SK-N-SH (cell line): ENCODE data around the gene LRRC58. TPM values are rescaled to one million over a fixed set of nuclear protein-coding genes. Genes with fewer than 3 reads are reported as not detected.

ENCODE experiments used
- CTCF ChIA-PET: fragments of 300-600, 350-600 bp; formaldehyde crosslinking; extraction: SDS; loops from one replicate; lab custom pipeline; 2021; lab: Yijun Ruan, JAX
- POLR2A ChIA-PET: fragments of 350-600 bp; sonication (Branson Sonifier 250); formaldehyde crosslinking; extraction: SDS; loops from one replicate; lab custom pipeline; 2020; ENCODE audit warnings: antibody characterized with exemption, inconsistent platforms; lab: Yijun Ruan, JAX
- DNase-seq: peaks from one replicate; pipeline ENCODE4 v3.0.0; 2012
- H2AFZ ChIP-seq: fragments of 200-600 bp; sonication (generic); 2 replicates; pipeline ENCODE4 v1.8.1; 2016; ENCODE audit warnings: antibody characterized with exemption, mild to moderate bottlenecking, low read depth
- H3F3A ChIP-seq: fragments of 200-600 bp; sonication (generic); replicated peaks from 2 replicates; pipeline ENCODE3; 2016; ENCODE audit warnings: antibody characterized with exemption, mild to moderate bottlenecking; ENCODE audit not compliant: insufficient read depth
- H3K27ac ChIP-seq, 2 experiments: fragments of 200-500 bp in 1 of 2; fragments of 200-600 bp in 1 of 2; sonication (Bioruptor generic) in 1 of 2; sonication (generic), shearing (Covaris generic) in 1 of 2; 2 replicates each; pipeline versions ENCODE4 v1.5.1 to v1.6.1; 2014 to 2016; ENCODE audit warnings: low read depth in 2 of 2, inconsistent platforms in 1 of 2, low read length in 1 of 2, mild to moderate bottlenecking in 1 of 2, mixed read lengths in 1 of 2
- H3K27me3 ChIP-seq: fragments of 200-600 bp; sonication (generic), shearing (Covaris generic); 2 replicates; pipeline ENCODE4 v1.6.1; 2016; ENCODE audit warnings: mixed run types; ENCODE audit not compliant: insufficient read depth
- H3K36me3 ChIP-seq, 2 experiments: fragments of 200-500 bp in 1 of 2; fragments of 200-600 bp in 1 of 2; sonication (Bioruptor generic) in 1 of 2; sonication (generic) in 1 of 2; replicated peaks in 1 of 2; 2 replicates each; pipeline versions ENCODE3 to v1.5.1; 2014 to 2016; ENCODE audit warnings: low read length in 1 of 2, mild to moderate bottlenecking in 1 of 2; ENCODE audit not compliant: insufficient read depth in 2 of 2, control insufficient read depth in 1 of 2
- H3K4me1 ChIP-seq, 2 experiments: fragments of 200-500 bp in 1 of 2; fragments of 200-600 bp in 1 of 2; sonication (Bioruptor generic) in 1 of 2; sonication (generic), shearing (Covaris generic) in 1 of 2; 2 replicates each; pipeline versions ENCODE4 v1.5.1 to v1.6.1; 2014 to 2016; ENCODE audit warnings: low read depth in 1 of 2, low read length in 1 of 2, mixed run types in 1 of 2; ENCODE audit not compliant: insufficient read depth in 2 of 2, control insufficient read depth in 1 of 2
- H3K4me2 ChIP-seq: fragments of 200-600 bp; sonication (generic), shearing (Covaris generic); 2 replicates; pipeline ENCODE4 v1.6.1; 2017; ENCODE audit warnings: mixed run types
- H3K4me3 ChIP-seq, 2 experiments: fragments of 200-500 bp in 1 of 2; fragments of 200-600 bp in 1 of 2; sonication (Bioruptor generic) in 1 of 2; sonication (generic), shearing (Covaris generic) in 1 of 2; 2 replicates each; pipeline versions ENCODE4 v1.5.1 to v1.8.1; 2014 to 2016; ENCODE audit warnings: low read depth in 2 of 2, inconsistent platforms in 1 of 2, low read length in 1 of 2, mild to moderate bottlenecking in 1 of 2, mixed read lengths in 1 of 2, moderate library complexity in 1 of 2
- H3K79me2 ChIP-seq: fragments of 200-600 bp; sonication (generic); 2 replicates; pipeline ENCODE4 v1.8.1; 2017; ENCODE audit warnings: mild to moderate bottlenecking; ENCODE audit not compliant: insufficient read depth
- H3K9ac ChIP-seq: fragments of 200-600 bp; sonication (generic); 2 replicates; pipeline ENCODE4 v1.6.1; 2017; ENCODE audit warnings: mixed run types
- H3K9me2 ChIP-seq: fragments of 200-600 bp; sonication (generic); 2 replicates; pipeline ENCODE4 v1.6.1; 2017; ENCODE audit warnings: mixed run types
- H3K9me3 ChIP-seq: fragments of 200-600 bp; sonication (generic); 2 replicates; pipeline ENCODE4 v1.6.1; 2017; ENCODE audit warnings: mixed run types, mild to moderate bottlenecking, moderate library complexity
- H4K20me1 ChIP-seq: fragments of 200-600 bp; sonication (generic); 2 replicates; pipeline ENCODE4 v1.6.1; 2017; ENCODE audit warnings: mild to moderate bottlenecking, mixed run types; ENCODE audit not compliant: insufficient read depth
- EP300 ChIP-seq, 2 experiments: IDR thresholded peaks; 2 replicates each; pipeline versions ENCODE4 v1.4.0 to v1.6.1; 2012; ENCODE audit warnings: borderline replicate concordance in 1 of 2, low read depth in 1 of 2, low read length in 1 of 2
- FOSL2 ChIP-seq: IDR thresholded peaks from 2 replicates; pipeline ENCODE4 v1.4.0; 2012; ENCODE audit warnings: low read depth, mild to moderate bottlenecking, moderate library complexity, borderline replicate concordance
- FOXJ3 ChIP-seq: sonication (generic); formaldehyde crosslinking; IDR thresholded peaks from 2 replicates; pipeline ENCODE4 v1.5.1; 2020; ENCODE audit warnings: mild to moderate bottlenecking, missing genetic modification reagents
- FOXM1 ChIP-seq: IDR thresholded peaks from 2 replicates; pipeline ENCODE4 v1.4.0; 2012; ENCODE audit warnings: low read depth, mild to moderate bottlenecking
- JUND ChIP-seq: IDR thresholded peaks from 2 replicates; pipeline ENCODE4 v1.4.0; 2012
- NFIC ChIP-seq: IDR thresholded peaks from 2 replicates; pipeline ENCODE4 v1.4.0; 2012; ENCODE audit warnings: borderline replicate concordance
- NRF1 ChIP-seq: IDR thresholded peaks from 2 replicates; pipeline ENCODE4 v1.6.1; 2012; ENCODE audit warnings: low read depth, mild to moderate bottlenecking, low read length
- PBX3 ChIP-seq: IDR thresholded peaks from 2 replicates; pipeline ENCODE4; 2012
- POLR2AphosphoS5 ChIP-seq: IDR thresholded peaks from 2 replicates; pipeline ENCODE4 v1.6.1; 2012; ENCODE audit warnings: low read depth, low read length
- RAD21 ChIP-seq: IDR thresholded peaks from 2 replicates; pipeline ENCODE4 v1.6.1; 2012; ENCODE audit warnings: mild to moderate bottlenecking, low read length
- RCOR1 ChIP-seq: fragments of 150-350 bp; IDR thresholded peaks from 2 replicates; pipeline ENCODE4 v1.6.1; 2017; ENCODE audit warnings: antibody characterized with exemption, low read length
- REST ChIP-seq: IDR thresholded peaks from 2 replicates; pipeline ENCODE4 v1.6.1; 2012; ENCODE audit warnings: mild to moderate bottlenecking, low read depth, low read length, moderate library complexity
- RFX5 ChIP-seq: IDR thresholded peaks from 2 replicates; pipeline ENCODE4 v1.6.1; 2012; ENCODE audit warnings: mild to moderate bottlenecking, improper control_type of control experiment, low read length
- SIN3A ChIP-seq: IDR thresholded peaks from 2 replicates; pipeline ENCODE4 v1.6.1; 2012; ENCODE audit warnings: low read depth, mild to moderate bottlenecking, low read length, moderate library complexity, borderline replicate concordance
- TAF1 ChIP-seq: IDR thresholded peaks from 2 replicates; pipeline ENCODE4 v1.6.1; 2012; ENCODE audit warnings: low read depth, mild to moderate bottlenecking, low read length, moderate library complexity, borderline replicate concordance
- YY1 ChIP-seq: IDR thresholded peaks from 2 replicates; pipeline ENCODE4 v1.4.0; 2012; ENCODE audit warnings: low read depth, mild to moderate bottlenecking
- WGBS: methylation state at CpG from one replicate; pipeline ENCODE4 v1.1.6; 2017; ENCODE audit warnings: low lambda C conversion rate; 5-methylcytosine and 5-hydroxymethylcytosine counted together
- polyA plus RNA-seq, 3 experiments: library from polyadenylated mRNA; depleted of rRNA; stranded (reverse); fragments of >200 nt; gene quantifications; 2 replicates each; pipeline ENCODE4 v1.2.3, GENCODE V29; 2012
- TF ChIP-seq, protein P1 (sequence below): fragments of 150-350 bp; IDR thresholded peaks from 2 replicates; pipeline ENCODE4 v1.6.1; 2016; ENCODE audit warnings: mild to moderate bottlenecking, low read depth, low read length
- TF ChIP-seq, protein P2 (sequence below): fragments of 200-600 bp; sonication (generic); IDR thresholded peaks from 2 replicates; pipeline ENCODE4 v1.6.1; 2017; ENCODE audit warnings: antibody characterized with exemption, mild to moderate bottlenecking, moderate library complexity
- TF ChIP-seq, protein P3 (sequence below): fragments of 150-350 bp; IDR thresholded peaks from 2 replicates; pipeline ENCODE4 v1.6.1; 2017; ENCODE audit warnings: antibody characterized with exemption, low read length, low read depth, borderline replicate concordance

The LRRC58 gene
- polyA plus RNA-seq, 1 of the 3 experiments (the other 2 are of a cell fraction) = 5.8 TPM

- no peaks in the 10 kb centered on the region for H3K27me3 ChIP-seq
- H3K9ac ChIP-seq = no peak overlapping the region
- peaks cover 67% of the 10 kb centered on the region for H3F3A ChIP-seq
- no peaks in the 10 kb centered on the region for H3K9me2 ChIP-seq
- H3K9me3 ChIP-seq = no peaks in the 10 kb centered on the region
- H3K79me2 ChIP-seq = no peaks in the 10 kb centered on the region
- H3K4me3 ChIP-seq = no peak overlapping the region
- TF ChIP-seq NRF1 = no peak
- TF ChIP-seq EP300 (IDR thresholded peaks at IDR 0.05; ENCODE audit: borderline replicate concordance in 1 of 2, low read depth in 1 of 2, low read length in 1 of 2) = no peak
- TF ChIP-seq NFIC = no peak
- TF ChIP-seq REST = no peak
- no peak for TF ChIP-seq RAD21
- no peak for TF ChIP-seq PBX3
- no peak for TF ChIP-seq FOXM1
- no peak for TF ChIP-seq YY1
- no peak for TF ChIP-seq SIN3A
- TF ChIP-seq FOXJ3 (CRISPR knock-in tag) = no peak
- TF ChIP-seq FOSL2 = no peak
- TF ChIP-seq, protein P1, sequence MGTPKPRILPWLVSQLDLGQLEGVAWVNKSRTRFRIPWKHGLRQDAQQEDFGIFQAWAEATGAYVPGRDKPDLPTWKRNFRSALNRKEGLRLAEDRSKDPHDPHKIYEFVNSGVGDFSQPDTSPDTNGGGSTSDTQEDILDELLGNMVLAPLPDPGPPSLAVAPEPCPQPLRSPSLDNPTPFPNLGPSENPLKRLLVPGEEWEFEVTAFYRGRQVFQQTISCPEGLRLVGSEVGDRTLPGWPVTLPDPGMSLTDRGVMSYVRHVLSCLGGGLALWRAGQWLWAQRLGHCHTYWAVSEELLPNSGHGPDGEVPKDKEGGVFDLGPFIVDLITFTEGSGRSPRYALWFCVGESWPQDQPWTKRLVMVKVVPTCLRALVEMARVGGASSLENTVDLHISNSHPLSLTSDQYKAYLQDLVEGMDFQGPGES = no peak
- TF ChIP-seq, protein P2, sequence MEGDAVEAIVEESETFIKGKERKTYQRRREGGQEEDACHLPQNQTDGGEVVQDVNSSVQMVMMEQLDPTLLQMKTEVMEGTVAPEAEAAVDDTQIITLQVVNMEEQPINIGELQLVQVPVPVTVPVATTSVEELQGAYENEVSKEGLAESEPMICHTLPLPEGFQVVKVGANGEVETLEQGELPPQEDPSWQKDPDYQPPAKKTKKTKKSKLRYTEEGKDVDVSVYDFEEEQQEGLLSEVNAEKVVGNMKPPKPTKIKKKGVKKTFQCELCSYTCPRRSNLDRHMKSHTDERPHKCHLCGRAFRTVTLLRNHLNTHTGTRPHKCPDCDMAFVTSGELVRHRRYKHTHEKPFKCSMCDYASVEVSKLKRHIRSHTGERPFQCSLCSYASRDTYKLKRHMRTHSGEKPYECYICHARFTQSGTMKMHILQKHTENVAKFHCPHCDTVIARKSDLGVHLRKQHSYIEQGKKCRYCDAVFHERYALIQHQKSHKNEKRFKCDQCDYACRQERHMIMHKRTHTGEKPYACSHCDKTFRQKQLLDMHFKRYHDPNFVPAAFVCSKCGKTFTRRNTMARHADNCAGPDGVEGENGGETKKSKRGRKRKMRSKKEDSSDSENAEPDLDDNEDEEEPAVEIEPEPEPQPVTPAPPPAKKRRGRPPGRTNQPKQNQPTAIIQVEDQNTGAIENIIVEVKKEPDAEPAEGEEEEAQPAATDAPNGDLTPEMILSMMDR = no peak
- no peak for TF ChIP-seq TAF1
- TF ChIP-seq, protein P3, sequence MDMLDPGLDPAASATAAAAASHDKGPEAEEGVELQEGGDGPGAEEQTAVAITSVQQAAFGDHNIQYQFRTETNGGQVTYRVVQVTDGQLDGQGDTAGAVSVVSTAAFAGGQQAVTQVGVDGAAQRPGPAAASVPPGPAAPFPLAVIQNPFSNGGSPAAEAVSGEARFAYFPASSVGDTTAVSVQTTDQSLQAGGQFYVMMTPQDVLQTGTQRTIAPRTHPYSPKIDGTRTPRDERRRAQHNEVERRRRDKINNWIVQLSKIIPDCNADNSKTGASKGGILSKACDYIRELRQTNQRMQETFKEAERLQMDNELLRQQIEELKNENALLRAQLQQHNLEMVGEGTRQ = no peak
- no peak for TF ChIP-seq RFX5
- TF ChIP-seq POLR2AphosphoS5 = no peak
- TF ChIP-seq JUND = no peak
- TF ChIP-seq RCOR1 = no peak
- TF ChIP-seq, all 33 proteins: peak for 0
- ChIA-PET CTCF (interaction anchor here (1.0 kb wide), 1 partner anchor 23 kb away, joined by 3 read pairs; no protein-coding TSS in a partner anchor), POLR2A (no interaction called here)
- peaks cover 52 to 61% of the 10 kb centered on the region in 2 experiments for H3K36me3 ChIP-seq
- H3K27ac ChIP-seq = no peak overlapping the region
- no peaks in the 10 kb centered on the region; the same call in 1 of the 2 replicates for H4K20me1 ChIP-seq
- no peak overlapping the region for H3K4me2 ChIP-seq
- H3K4me1 ChIP-seq = no peaks in the 10 kb centered on the region
- WGBS = 89% methylated on average over 2 of the region's 2 CpGs
- no peak for DNase-seq
- H2AFZ ChIP-seq = no peak overlapping the region
These were observed 45.2 kb upstream of the LRRC58 start for GRCh38 chr3:120394347-120394746.
